Measurements from ENCODE around the gene BEST1.
"Not testable (repeated sequence)": the region's sequence is repeated elsewhere in the genome, so short reads cannot be mapped to it uniquely, and the experiment has no call there.

BEST1 gene

GRCh38 chr11:61978703-61979661 lies 28.8 kb downstream of the BEST1 start:
- DNase-seq (ENCODE audit: low spot score) = peak; percentile 13

GRCh38 chr11:61980783-61981541 lies 30.8 kb downstream of the BEST1 start:
- DNase-seq (ENCODE audit: low spot score) = peak; percentile 7

- DNase-seq (ENCODE audit: low spot score) = peak; percentile 5
Measured at GRCh38 chr11:61983419-61983818, 33.3 kb downstream of the BEST1 start.

GRCh38 chr11:61985869-61986268 lies 35.7 kb downstream of the BEST1 start:
- no peak for DNase-seq (ENCODE audit: low spot score)

GRCh38 chr11:61994981-61995380 lies 44.8 kb downstream of the BEST1 start:
- DNase-seq (ENCODE audit: low spot score) = no peak

- no peak for DNase-seq (ENCODE audit: low spot score)
Measured at GRCh38 chr11:61996933-61997332, 46.8 kb downstream of the BEST1 start.

- no peak for DNase-seq (ENCODE audit: low spot score)
Measured at GRCh38 chr11:61999141-61999975, 49.2 kb downstream of the BEST1 start.

GRCh38 chr11:62000539-62001446 lies 50.6 kb downstream of the BEST1 start:
- no peak for DNase-seq (ENCODE audit: low spot score)

GRCh38 chr11:62001450-62002191 lies 51.5 kb downstream of the BEST1 start:
- no peak for DNase-seq (ENCODE audit: low spot score)

GRCh38 chr11:62002283-62002682 lies 52.1 kb downstream of the BEST1 start:
- not testable (repeated sequence) for DNase-seq (ENCODE audit: low spot score)

- DNase-seq (ENCODE audit: low spot score) = no peak
Measured at GRCh38 chr11:62004473-62004872, 54.3 kb downstream of the BEST1 start.

GRCh38 chr11:62008193-62008592 lies 58.0 kb downstream of the BEST1 start:
- no peak for DNase-seq (ENCODE audit: low spot score)

- DNase-seq (ENCODE audit: low spot score) = no peak
Measured at GRCh38 chr11:62010935-62011528, 60.9 kb downstream of the BEST1 start.

GRCh38 chr11:62011881-62012280 lies 61.7 kb downstream of the BEST1 start:
- DNase-seq (ENCODE audit: low spot score) = no peak

GRCh38 chr11:62012451-62012831 lies 62.3 kb downstream of the BEST1 start:
- no peak for DNase-seq (ENCODE audit: low spot score)

- DNase-seq (ENCODE audit: low spot score) = no peak
Measured at GRCh38 chr11:62012832-62013461, 62.8 kb downstream of the BEST1 start.
